Calu3 (cell line): ENCODE data around the gene NBPF14. TPM values are rescaled to one million over a fixed set of nuclear protein-coding genes. Genes with fewer than 3 reads are reported as not detected.
A peak's percentile ranks its signal among the peaks of the same experiment; 100 is the strongest.
"Not testable (repeated sequence)": the region's sequence is repeated elsewhere in the genome, so short reads cannot be mapped to it uniquely, and the experiment has no call there.

Experiments
- Bru-seq: library from RNA; stranded (reverse); fragments of 400-500 nt; gene quantifications from one replicate; lab custom pipeline; 2021; lab: Mats Ljungman, UMichigan
- BruChase-seq, 2 experiments: library from RNA; stranded (reverse); fragments of 400-500 nt; gene quantifications; one replicate each; lab custom pipeline; 2021; lab: Mats Ljungman, UMichigan
- BruUV-seq: library from RNA; stranded (reverse); fragments of 400-500 nt; replicated peaks from 2 replicates; lab custom pipeline; 2021; lab: Mats Ljungman, UMichigan
- CTCF ChIA-PET: fragments of 300-600 bp; sonication (Branson Sonifier 250); formaldehyde crosslinking; loops from one replicate; lab custom pipeline; 2022; ENCODE audit warnings: antibody characterized with exemption; lab: Charles Lee
- DNase-seq: peaks from one replicate; pipeline ENCODE4 v3.0.0; 2022
- H3K27ac Mint-ChIP-seq: one replicate; pipeline ENCODE4 v1.8.0; 2022; ENCODE audit warnings: mixed read lengths; ENCODE audit not compliant: unreplicated experiment
- H3K27me3 Mint-ChIP-seq: one replicate; pipeline ENCODE4 v1.8.0; 2022; ENCODE audit warnings: mixed read lengths; ENCODE audit not compliant: unreplicated experiment
- H3K36me3 Mint-ChIP-seq: one replicate; pipeline ENCODE4 v1.8.0; 2022; ENCODE audit warnings: mild to moderate bottlenecking, moderate library complexity, mixed read lengths; ENCODE audit not compliant: insufficient read depth, unreplicated experiment
- H3K4me1 Mint-ChIP-seq: one replicate; pipeline ENCODE4 v1.8.0; 2022; ENCODE audit warnings: mild to moderate bottlenecking, low read depth, mixed read lengths; ENCODE audit not compliant: unreplicated experiment
- H3K4me3 Mint-ChIP-seq: one replicate; pipeline ENCODE4 v1.8.0; 2022; ENCODE audit warnings: mild to moderate bottlenecking, low read depth, moderate library complexity, mixed read lengths; ENCODE audit not compliant: unreplicated experiment
- H3K9me3 Mint-ChIP-seq: one replicate; pipeline ENCODE4 v1.8.0; 2022; ENCODE audit warnings: low read depth, mixed read lengths; ENCODE audit not compliant: unreplicated experiment
- intact Hi-C: fragments of 100-400 bp; cut with micrococcal nuclease; formaldehyde crosslinking; loops from one replicate; pipeline ENCODE4 v1.10.0; 2022; ENCODE audit not compliant: unreplicated experiment
- long read RNA-seq: library from polyadenylated mRNA; stranded (forward); transcript quantifications from one replicate; pipeline ENCODE4 v2.0.0, GENCODE V29; 2022
- total RNA-seq: library from RNA; stranded (reverse); gene quantifications from 2 replicates; pipeline ENCODE4 v1.2.3, GENCODE V29; 2022

The NBPF14 gene, protein sequence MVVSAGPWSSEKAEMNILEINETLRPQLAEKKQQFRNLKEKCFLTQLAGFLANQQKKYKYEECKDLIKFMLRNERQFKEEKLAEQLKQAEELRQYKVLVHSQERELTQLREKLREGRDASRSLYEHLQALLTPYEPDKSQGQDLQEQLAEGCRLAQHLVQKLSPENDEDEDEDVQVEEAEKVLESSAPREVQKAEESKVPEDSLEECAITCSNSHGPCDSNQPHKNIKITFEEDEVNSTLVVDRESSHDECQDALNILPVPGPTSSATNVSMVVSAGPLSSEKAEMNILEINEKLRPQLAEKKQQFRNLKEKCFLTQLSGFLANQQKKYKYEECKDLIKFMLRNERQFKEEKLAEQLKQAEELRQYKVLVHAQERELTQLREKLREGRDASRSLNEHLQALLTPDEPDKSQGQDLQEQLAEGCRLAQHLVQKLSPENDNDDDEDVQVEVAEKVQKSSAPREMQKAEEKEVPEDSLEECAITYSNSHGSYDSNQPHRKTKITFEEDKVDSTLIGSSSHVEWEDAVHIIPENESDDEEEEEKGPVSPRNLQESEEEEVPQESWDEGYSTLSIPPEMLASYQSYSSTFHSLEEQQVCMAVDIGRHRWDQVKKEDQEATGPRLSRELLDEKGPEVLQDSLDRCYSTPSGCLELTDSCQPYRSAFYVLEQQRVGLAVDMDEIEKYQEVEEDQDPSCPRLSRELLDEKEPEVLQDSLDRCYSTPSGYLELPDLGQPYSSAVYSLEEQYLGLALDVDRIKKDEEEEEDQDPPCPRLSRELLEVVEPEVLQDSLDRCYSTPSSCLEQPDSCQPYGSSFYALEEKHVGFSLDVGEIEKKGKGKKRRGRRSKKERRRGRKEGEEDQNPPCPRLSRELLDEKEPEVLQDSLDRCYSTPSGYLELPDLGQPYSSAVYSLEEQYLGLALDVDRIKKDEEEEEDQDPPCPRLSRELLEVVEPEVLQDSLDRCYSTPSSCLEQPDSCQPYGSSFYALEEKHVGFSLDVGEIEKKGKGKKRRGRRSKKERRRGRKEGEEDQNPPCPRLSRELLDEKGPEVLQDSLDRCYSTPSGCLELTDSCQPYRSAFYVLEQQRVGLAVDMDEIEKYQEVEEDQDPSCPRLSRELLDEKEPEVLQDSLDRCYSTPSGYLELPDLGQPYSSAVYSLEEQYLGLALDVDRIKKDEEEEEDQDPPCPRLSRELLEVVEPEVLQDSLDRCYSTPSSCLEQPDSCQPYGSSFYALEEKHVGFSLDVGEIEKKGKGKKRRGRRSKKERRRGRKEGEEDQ (N-terminal part only)
- total RNA-seq (30.7 and 32.7 TPM in 2 replicates), Bru-seq, nascent RNA (percentile 61 among the genes with signal in this experiment), BruChase-seq, experiment 1, labeled RNA remaining after a 6-hour chase (percentile 47 among the genes with signal in this experiment), BruChase-seq, experiment 2, labeled RNA remaining after a 2-hour chase (percentile 49 among the genes with signal in this experiment)
- long read RNA-seq, partial matches to known transcripts: 3 of 10 reads
- long read RNA-seq, other reads (novel, unspliced or antisense): 7 of 10 reads

DNA sequence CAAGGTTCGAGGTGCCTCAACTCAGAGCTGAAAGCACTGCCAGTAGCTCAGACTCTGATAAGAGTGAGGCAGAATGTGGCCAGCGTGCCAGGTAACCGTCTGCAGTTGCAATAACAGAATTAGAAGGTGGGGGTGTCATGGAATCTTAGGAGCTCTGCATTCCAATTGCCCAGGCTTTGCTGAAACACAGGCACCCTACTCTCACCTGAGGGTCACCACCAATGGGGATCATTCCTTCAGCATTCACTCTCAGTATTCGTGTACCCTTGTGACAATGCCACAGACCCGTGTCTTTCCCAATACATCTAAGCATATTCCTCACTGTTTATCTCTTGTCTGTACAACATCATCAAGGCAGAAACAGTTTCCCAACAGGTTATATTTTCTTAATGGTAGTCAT lies at the start of gene NBPF14:
NBPF14 (minus strand) TSS at position 101 of the 400 bp plus-strand sequence. CDS start 294 bp downstream, outside the sequence.
- H3K9me3 Mint-ChIP-seq, H3K27me3 Mint-ChIP-seq, H3K4me1 Mint-ChIP-seq, H3K36me3 Mint-ChIP-seq, intact Hi-C loops, CTCF ChIA-PET, BruUV-seq, H3K27ac Mint-ChIP-seq, H3K4me3 Mint-ChIP-seq, DNase-seq: not testable (repeated sequence)

DNA sequence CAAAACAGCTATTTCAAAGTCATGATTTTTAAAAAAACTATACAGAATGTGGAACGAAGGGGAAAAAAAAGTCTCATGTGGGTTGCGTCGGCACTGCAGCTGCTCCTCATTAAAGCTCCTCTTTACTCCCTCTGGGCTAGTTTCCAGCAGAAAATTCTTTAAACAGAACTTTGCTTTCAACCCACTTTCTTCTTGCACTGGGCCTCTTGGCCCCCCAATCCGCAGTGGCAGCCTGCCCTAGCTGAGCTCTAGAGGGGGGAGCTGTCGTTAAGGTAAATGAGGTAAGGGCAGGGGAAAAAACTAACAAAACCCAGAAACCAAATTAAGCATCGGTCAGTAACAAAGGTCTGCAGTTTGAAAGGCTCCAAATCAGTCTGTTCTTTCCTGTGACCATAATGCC lies 29.6 kb upstream of the NBPF14 start:
- BruUV-seq, H3K27ac Mint-ChIP-seq: not testable (repeated sequence)

DNA sequence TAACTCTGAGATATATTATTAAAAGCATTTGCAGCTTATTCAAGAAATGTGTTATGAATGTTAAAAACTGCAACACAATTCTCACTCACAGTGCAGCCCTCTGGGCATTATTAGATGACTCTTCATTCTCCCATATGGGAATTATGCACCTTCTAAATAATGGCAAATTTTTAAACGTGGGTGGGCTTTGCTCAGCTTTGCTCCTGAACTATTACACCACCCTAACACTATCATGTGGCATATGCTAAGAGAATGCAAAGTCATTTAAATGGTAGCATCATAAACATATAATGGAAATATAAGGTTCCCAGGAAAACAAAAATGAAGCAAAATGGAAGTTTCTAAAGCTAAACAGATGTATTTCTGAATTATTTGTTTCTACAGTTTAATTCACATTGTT lies 22.4 kb upstream of the NBPF14 start:
- intact Hi-C loops, H3K27ac Mint-ChIP-seq, BruUV-seq, CTCF ChIA-PET, H3K9me3 Mint-ChIP-seq, DNase-seq, H3K4me3 Mint-ChIP-seq, H3K27me3 Mint-ChIP-seq, H3K36me3 Mint-ChIP-seq, H3K4me1 Mint-ChIP-seq: not testable (repeated sequence)

More for the DNA sequence above, 29.6 kb upstream of the NBPF14 start:
- H3K9me3 Mint-ChIP-seq, H3K36me3 Mint-ChIP-seq, DNase-seq, H3K27me3 Mint-ChIP-seq, CTCF ChIA-PET, H3K4me1 Mint-ChIP-seq, H3K4me3 Mint-ChIP-seq, intact Hi-C loops: not testable (repeated sequence)

DNA sequence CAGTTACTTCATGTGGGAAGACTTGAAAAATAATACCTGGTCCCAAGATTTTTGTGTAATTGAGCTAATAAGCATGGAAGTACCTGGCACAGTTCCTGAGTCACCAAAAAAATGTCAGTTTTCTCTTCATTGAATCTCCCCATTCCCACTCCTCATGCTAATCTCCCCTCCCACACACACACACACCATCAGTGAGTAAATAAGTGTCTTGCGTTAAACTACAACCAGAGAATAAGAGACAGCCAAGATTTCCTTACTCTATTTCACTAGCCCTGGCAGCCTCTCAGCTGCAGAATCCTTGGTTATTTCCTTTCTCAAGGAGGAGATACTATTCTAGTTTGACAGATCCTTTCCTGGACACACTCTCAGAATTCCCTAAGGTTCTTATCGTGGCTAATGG lies 9.5 kb upstream of the NBPF14 start:
- BruUV-seq, H3K27ac Mint-ChIP-seq, CTCF ChIA-PET, H3K9me3 Mint-ChIP-seq, H3K4me3 Mint-ChIP-seq, H3K27me3 Mint-ChIP-seq, H3K4me1 Mint-ChIP-seq, DNase-seq, intact Hi-C loops, H3K36me3 Mint-ChIP-seq: not testable (repeated sequence)

DNA sequence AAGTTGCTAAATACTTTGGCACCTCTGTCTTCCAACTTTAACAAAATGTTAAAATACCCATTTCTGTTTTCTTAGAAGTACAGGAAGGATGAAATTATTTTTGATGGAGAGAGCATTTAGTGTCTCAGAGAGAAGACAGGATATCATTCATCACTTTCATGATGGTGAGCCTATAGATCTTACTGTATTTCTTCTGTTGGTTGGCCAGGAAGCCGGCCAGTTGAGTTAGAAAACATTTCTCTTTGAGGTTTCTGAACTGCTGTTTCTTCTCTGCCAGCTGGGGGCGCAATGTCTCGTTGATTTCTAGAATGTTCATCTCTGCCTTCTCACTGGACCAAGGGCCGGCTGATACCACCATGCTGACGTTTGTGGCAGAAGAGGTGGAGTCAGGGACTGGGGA lies 451 bp downstream of the NBPF14 start:
- H3K27me3 Mint-ChIP-seq, DNase-seq, BruUV-seq, H3K4me3 Mint-ChIP-seq, H3K4me1 Mint-ChIP-seq, intact Hi-C loops, H3K9me3 Mint-ChIP-seq, H3K27ac Mint-ChIP-seq, CTCF ChIA-PET, H3K36me3 Mint-ChIP-seq: not testable (repeated sequence)

DNA sequence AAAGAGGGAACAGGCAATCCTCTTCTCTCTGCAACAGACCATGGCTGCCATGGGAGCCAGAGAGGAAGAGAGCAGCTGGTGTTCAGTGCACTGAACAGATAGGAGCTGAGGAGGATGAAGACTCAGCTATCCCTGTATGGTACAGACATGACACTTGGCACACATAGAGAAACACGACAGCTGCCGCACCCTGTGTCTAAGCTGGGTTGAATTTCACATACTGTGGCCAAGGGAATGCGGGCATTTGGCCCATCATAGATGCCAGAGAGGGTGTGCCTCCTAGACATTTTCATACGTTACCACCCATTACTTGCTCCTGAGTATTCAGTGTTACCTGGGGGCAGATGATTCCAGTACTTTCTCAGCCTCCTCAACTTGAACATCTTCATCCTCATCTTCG lies 4.7 kb downstream of the NBPF14 start:
- H3K27me3 Mint-ChIP-seq, BruUV-seq, H3K4me3 Mint-ChIP-seq, intact Hi-C loops, DNase-seq, H3K27ac Mint-ChIP-seq, H3K9me3 Mint-ChIP-seq, CTCF ChIA-PET, H3K36me3 Mint-ChIP-seq, H3K4me1 Mint-ChIP-seq: not testable (repeated sequence)

DNA sequence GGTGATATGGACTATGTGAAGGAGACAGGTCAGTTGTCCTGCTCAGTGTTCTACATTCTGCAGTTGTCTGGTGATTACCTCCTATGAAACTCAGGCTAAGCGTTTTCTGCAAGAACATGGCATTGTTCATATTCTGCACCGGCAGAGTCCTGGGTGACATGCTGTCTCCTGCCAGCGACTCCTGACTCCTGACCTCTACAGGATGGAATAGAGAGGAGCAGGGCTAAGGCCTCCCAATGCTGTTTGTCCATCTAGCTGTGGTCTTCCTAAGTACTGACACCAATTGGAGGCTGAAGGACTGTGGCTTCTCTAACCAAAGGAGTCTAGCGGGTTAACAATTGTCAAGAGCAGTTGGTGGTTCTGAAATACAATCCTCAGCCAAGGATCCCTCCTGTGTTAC lies 63.7 kb downstream of the NBPF14 start:
- DNase-seq, H3K27me3 Mint-ChIP-seq, intact Hi-C loops, CTCF ChIA-PET, H3K36me3 Mint-ChIP-seq, H3K4me1 Mint-ChIP-seq, H3K9me3 Mint-ChIP-seq, H3K27ac Mint-ChIP-seq, BruUV-seq, H3K4me3 Mint-ChIP-seq: not testable (repeated sequence)

DNA sequence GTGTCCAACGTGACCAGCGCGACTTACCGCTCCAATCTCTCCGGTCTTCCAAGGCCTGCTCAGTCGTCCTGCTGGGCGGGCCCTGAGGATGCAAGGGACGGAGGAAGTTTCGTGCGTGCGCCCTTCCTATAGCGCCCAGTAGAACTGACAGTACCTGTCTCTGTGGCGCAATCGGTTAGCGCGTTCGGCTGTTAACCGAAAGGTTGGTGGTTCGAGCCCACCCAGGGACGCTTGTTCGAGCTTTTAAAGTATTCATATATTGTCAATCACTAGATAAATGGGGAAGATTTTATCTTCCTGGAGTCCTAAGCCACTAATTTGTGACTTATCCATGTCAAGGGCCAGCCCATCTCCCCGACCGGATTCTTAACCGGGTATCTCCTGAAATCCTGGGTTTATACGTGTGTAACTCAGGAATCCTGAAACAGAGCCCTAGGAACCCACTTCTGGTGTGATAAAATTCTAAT lies 66.7 kb downstream of the NBPF14 start:
- H3K27ac Mint-ChIP-seq: peak overlapping the region; percentile 84
- H3K36me3 Mint-ChIP-seq, BruUV-seq, H3K4me1 Mint-ChIP-seq, CTCF ChIA-PET, H3K9me3 Mint-ChIP-seq, H3K27me3 Mint-ChIP-seq: not testable (repeated sequence)
- DNase-seq: peak; percentile 62
- intact Hi-C loops: loop anchor here (10.0 kb wide), 1 partner anchor 154 kb away; no protein-coding TSS in a partner anchor
- peak overlapping the region; percentile 57 for H3K4me3 Mint-ChIP-seq
